NK-92 treated with Interleukin-12 subunit alpha and Interleukin-12 subunit beta, amount 100 ng/mL, for 24 hours (cell line): ENCODE measurements around the gene ZFAND6.
"Not testable (repeated sequence)": the region's sequence is repeated elsewhere in the genome, so short reads cannot be mapped to it uniquely, and the experiment has no call there.

Experiments used
- DNase-seq: peaks from one replicate; lab custom pipeline; 2025; lab: John Stamatoyannopoulos, UW

Gene ZFAND6

DNA sequence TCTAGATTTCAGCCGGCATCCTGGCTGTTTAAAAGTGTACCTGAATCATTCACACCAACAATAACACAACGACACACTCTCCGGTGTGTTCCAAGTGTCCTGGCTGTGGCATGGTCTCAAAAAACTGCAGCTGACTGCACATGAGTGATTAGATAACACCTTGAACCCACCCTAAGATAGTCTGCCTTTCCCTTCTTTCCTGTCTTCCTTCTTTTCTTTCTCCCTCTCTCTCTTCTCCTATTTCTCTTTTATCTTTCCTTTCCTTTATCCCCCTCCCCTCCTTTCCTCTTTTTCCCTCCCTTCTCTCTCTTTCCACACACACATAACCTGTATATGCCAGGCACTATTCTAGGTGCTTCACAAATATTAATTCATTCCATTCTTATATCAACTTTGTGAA lies 92.1 kb downstream of the ZFAND6 start:
- DNase-seq, result no peak

DNA sequence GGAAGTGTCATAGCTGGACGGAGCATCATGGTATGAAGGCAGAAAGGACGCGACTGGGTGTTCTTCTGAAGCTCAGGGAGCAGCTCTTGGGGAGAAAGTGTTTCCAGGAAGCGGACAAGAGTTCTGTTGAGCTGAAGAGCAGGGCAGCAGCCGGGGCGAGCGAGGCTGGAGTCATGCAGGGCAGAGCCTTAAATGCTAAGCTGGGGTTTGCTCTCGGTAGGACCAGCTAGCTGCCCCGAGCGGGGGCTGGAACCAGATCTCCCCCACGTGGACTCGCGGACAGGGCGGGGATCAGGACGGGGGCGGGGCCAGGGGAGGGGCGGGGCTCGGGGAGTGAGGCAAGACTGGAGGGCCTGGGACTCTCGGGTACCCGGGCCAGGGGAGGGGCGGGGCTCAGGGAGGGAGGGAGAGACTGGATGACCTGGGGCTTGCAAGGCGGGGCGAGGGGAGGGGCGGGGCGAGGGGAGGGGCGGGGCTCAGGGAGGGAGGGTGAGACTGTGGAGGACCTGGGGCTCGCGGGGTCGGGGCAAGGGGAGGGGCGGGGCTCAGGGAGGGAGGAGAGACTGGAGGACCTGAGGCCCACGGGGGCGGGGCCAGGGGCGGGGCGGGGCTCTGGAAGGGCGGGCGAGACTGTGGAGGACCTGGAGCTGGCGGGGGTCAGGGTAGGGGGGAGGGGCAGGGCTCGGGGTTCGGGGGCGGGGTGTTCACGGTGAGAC lies 92.9 kb downstream of the ZFAND6 start:
- peak; percentile 98 for DNase-seq

DNA sequence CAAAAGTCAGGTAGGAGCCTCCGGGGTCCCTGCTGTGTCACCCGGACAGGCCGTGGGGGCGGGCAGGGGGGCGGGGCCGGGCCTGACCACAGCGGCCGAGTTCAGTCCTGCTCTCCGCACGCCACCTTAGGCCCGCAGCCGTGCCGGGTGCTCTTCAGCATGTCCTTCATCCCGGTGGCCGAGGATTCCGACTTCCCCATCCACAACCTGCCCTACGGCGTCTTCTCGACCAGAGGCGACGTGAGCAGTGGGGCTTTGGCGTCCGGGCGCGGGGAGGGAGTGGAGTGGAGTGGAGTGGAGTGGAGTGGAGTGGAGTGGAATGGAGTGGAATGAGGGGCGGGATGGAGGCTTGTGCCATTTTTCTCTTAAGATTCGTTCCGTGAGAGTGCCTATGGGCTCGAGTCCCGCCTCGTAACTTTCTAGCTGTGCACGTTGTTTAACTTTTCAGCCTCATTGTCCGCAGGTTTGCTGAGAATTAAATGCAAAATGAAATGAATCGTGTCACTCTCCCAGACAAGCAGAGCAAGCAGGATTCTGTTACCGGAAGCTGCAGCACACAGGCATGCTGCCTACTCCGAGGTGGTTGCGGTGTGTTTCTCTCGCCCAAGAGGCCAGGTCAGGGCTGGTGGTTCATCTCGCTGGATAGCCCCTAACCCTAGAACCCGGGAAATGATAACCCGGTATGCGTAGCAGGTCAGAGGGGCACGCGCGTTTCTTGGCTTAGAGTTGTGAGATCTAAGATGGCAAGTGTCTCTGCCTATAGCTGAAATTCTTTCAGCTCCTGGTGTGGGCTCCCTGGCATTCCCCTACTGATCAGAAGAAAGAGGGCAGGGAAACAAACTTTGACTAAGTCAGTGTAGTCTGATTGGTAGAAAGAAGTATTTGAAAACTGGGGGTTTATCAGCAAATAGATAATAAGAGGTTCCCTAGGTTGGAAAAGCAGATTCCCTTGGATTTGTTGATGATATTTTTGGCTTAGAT lies 93.7 kb downstream of the ZFAND6 start, which contains the start of gene FAH:
Gene FAH (plus strand): TSS at position 104 of the 981 bp plus-strand sequence. CDS start 56 bp downstream, at position 160.
- DNase-seq, result peak; percentile 60

DNA sequence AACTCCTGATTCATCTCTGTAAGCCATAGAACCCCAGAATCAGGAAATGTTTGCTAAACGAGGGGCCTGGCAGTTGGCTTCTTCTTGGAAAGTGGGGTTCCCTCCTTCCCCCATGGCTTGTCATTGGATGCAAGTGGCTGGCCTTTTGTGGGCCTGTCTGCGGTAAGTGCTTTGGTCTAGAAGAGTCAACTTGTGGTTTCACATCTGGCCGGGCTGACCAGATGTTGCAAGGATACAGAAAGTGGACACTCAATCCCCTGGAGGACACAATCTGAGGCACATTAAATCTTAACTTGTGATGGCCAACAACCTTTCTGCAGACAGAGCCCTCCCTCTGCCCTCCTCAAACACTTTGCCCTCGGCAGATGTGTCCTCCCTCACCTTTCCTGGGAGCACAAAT lies 94.4 kb downstream of the ZFAND6 start:
- DNase-seq, result no peak

DNA sequence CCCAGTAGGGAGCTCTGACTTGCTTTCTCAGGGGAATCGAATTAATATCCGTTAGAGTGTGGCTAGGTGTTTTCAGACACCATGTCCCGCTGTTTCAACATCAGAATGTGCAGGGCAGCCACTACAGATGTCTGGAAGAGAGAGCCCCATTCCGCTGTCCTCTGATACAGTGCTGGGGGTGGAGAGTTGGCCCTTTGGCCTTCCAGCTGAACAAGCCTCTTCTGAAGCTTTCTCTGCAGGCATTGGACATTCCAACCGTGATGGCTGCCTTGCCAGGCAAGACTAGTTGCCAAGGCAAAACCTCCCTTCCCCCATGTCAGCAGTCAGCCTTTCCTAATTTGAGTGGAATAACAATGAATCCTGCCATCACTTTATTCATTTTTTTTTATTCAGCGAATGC lies 94.9 kb downstream of the ZFAND6 start:
- DNase-seq, result no peak

DNA sequence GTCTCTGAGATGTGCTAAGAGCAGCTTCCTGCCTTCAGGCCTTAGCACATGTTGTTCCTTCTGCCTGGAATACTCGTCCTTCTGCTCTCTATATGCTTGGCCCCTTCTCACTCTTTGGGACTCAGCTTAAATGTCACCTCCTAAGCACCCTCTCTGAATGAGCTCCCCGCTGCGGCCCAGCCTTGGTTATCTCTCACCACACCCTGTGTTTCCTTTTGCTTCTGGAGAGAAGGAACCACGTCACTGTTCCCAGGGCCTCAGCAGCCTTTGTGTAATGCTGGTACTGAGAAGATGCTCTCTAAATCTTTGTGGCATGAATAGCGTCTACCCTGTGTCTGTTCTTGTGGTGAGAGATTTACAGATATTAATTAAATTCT lies 95.5 kb downstream of the ZFAND6 start:
- no peak for DNase-seq

DNA sequence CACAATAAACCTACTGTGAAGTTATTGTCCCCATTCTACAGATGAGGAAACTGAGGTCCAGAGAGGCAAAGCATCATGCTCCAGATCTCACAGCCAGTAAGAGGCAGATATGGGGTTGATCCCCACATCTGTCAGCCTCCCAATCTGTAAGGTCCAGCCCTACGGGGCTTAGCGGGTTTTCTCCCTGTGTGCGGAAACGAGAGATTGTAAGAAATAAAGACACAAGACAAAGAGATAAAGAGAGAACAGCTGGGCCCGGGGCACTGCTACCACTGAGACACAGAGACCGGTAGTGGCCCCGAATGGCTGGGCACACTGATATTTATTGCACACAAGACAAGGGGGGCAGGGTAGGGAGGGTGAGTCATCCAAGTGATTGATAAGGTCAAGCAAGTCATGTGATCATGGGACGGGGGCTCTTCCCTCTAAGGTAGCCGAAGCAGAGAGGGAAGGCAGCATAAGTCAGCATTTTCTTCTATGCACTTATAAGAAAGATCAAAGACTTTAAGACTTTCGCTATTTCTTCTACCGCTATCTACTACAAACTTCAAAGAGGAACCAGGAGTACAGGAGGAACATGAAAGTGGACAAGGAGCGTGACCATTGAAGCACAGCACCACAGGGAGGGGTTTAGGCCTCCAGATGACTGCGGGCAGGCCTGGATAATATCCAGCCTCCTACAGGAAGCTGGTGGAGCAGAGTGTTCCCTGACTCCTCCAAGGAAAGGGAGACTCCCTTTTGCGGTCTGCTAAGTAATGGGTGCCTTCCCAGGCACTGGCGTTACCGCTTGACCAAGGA lies 96.1 kb downstream of the ZFAND6 start:
- DNase-seq, result not testable (repeated sequence)

DNA sequence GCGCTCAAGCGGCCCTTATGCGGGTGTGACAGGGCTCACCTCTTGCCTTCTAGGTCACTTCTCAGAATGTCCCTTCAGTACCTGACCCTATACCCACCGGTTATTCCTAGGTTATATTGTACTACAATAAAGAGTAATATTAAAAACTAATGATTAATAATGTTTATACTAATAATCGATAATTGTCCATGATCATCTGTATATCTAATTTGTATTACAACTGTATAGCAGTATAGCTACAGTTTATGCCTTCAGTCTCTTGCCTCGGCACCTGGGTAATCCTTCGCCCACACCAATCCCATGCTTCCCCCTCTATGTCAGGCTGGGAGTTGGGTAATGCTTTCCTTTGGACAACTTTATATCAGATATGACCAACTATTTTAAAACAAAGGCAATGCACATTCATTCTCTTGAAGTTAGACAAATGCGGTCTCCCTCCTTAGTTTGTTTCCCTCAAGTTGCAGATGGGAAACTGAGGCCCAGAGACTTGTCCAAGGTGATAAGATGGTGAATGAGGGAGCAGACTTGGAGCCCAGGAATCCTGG lies 96.8 kb downstream of the ZFAND6 start:
- no peak for DNase-seq

DNA sequence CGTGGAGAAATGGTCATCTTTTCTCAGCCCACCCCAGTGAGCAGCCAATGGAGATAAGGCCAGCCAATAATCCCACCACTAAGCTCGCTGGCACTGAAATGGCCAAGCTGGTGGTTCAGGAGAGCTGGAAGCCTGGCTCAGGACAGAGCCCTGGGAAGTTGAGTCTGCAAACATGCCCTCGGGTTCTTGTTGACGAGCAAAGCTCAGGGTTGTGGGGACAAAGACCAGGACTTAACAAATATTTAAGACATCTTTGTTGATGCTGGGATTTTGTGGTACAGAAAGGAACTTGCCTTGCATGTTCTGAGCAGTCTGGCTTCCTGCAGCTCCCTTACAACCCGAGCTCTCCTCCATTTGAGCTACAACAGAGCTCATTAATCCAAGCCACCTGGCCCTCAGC lies 97.7 kb downstream of the ZFAND6 start:
- no peak for DNase-seq

DNA sequence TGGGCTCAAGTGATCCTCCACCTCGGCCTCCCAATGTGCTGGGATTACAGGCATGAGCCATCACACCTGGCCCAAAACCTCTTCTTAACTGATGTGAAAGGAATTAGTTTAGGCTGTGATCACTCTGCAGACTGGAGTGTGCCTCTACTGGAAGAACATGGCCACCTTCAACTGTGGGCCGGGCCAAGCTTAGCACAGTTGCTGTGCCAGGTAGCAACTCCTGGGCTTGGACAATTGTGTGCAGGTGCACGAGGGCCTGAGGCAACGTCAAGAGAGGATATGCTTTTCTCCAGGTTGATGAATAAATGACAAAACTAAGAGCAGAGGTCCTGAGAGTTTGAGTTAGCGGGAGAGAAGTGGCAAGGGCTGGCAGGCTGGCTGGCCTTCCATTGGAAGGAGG lies 99.8 kb downstream of the ZFAND6 start:
- no peak for DNase-seq

DNA sequence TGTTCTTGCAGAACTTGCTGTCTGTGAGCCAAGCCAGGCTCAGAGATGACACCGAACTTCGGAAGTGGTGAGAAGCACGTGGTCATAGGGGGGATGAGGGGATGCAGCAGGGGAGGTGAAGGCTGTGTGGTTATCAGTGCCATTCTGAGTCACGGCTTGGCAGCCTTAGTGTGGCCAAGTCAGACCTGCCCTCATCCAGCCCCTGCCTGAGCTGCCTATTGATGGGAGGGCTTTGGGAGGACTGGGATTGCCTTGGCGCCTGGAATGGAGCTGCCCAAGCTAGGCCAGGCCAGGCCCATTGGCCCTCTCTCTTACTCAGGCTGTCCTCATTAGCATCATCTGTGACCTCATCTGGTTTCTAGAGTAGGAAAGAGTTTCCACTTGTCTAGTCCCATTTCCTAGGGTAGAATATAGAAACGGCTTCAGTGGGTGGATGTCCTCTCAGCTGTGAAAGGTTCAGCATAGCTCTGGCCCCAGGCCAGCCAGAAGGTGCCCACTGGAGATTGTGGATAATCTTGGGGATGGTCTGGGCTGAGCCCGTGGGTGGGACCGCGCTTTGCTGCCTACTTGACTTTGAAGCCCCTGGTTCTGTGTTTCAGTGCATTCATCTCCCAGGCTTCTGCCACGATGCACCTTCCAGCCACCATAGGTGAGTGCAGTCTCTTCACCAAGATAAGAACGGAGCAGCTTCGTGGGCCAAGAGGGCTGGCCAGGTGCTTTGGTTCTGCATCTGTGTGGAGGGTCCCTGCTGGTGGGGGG lies 100.5 kb downstream of the ZFAND6 start:
- peak; percentile 85 for DNase-seq

DNA sequence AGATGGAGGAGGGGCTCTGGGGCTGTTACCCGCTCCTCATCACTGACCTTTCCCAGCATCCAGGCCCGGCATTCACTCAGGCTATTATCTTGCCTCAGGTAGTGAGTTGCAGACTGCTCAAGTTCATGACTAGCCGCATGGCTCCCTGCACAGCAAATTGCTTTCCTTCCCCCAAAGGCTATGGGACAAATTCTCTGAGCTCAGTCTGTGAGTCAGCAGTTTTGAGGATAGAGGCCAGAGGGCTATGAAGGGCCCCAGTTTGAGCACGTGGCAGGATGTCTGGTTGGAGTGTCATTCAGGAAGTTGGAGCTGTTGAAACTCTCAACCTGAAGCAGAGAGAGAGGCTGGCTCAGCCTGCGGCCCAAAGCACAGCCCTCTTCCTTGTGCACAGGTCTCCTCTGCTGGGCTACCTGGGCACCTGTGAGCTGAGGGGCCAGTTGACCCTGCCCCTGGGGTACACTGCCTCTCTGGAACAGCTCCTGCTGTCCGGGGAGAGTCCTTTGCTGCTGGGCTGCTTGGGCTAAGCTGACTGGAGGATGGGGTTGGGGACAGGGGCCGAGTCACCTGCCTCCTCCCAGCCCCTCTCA lies 101.2 kb downstream of the ZFAND6 start:
- peak; percentile 82 for DNase-seq

DNA sequence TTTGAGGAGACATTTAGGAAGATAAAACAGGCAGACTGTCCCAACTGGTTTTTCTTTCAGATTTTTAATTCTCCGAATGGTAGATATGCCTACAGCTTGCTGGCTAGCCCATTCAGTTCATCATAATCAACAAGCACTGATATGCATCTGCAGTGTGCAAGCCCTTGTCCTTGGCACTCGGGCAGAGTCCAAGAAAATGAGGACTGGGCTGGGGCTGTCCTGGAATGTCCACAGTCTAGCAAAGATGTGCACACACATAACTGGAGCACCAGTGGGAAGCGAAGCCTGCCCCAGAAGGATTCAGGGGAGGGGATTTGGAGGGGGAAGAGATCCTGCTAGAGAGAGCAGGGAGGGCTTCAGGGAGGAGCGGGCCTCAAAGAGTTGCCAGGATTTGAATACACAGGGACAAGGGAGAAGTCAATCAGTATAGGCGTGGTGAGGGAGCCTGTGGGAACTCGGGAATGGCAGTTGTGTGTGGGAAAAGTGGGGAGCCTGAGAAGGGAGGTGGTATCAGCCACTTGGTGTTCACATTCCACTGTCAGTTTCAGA lies 102.1 kb downstream of the ZFAND6 start:
- no peak for DNase-seq

DNA sequence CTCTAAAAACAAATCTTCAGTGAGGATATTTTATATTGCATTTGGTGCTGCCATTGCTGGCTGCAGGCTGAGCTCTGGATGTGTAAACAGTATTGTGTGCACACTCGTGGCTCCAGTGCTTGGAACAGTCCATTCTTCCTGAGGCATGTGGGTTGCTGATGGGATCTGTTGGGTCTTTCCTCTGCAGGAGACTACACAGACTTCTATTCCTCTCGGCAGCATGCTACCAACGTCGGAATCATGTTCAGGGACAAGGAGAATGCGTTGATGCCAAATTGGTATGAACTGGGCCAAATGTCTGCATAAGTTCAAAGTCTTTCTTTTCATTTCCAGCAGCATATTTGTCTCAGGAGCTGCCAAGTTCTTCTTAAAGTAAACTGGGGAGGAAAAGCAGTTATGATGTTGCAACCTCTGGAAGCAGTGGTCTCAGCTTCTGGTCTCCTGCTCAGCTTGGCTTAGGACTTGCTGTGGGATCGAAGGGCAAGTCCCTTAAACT lies 102.6 kb downstream of the ZFAND6 start:
- no peak for DNase-seq

DNA sequence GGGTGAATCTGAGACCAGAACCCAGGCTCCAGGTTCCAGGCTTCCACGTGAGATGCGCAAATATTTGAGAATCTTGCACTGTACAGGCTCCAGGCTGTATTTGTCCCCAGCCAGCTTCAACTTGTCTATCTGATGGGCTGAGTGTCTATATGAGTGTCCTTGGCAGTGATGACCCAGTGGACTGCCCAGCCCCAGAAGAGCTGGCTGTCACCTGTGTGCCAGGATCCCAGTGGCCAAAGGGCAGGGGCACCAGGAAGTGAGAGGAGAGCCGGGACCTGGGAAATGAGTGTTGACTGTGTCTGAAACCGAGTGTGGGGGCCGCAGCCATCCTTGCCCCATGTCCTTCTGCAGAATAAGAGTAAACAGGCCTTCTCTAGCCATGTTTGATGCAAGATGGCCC lies 103.7 kb downstream of the ZFAND6 start:
- no peak for DNase-seq

DNA sequence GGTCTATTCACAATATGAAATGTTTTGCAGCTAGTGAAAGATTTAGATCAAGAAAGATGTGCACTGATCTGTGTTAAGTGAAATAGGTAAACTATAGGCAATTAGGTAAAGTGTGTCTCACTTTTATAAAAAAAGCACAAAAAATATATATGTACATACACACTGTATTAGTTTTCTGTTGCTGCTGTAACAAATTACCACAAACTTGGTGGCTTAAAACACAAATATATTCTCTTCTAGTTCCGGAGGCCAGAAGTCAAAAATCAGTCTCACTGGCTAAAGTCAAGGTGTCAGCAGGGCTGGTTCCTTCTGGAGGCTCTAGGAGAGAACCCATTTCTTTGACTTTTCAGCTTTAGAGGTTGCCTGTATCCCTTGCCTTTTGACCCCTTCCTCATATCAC lies 104.4 kb downstream of the ZFAND6 start:
- no peak for DNase-seq

DNA sequence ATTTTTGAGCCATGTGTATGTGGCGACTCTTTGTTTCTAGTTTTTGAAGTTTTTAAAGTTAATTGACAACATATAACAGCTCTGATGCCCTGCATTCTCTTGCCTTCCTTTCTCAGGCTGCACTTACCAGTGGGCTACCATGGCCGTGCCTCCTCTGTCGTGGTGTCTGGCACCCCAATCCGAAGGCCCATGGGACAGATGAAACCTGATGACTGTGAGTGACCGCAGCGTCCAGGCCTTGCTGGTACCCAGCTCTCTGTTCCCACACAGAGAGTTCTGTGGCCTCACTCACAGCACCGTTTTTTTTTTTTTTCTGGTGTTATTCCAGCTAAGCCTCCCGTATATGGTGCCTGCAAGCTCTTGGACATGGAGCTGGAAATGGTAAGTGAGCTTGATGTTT lies 108.5 kb downstream of the ZFAND6 start:
- DNase-seq, result no peak

DNA sequence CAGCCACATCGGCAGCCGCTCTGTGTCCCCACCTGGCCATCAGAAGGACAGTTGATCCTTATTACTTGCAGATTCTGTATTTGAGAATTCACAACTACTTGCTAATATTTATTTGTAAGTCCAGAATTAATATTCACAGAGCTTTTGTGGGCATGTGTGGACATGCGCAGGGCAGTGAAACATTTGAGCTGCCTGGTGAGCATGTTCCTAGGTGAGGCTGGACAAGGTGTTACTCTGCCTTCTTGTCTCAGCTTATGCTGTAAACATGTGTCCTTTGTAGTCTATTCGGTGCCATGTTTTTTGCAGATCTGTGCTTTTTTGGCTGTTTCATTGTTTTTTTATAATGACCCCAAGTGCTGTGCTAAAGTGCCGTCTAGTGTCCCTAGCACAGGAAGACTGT lies 108.9 kb downstream of the ZFAND6 start:
- no peak for DNase-seq

DNA sequence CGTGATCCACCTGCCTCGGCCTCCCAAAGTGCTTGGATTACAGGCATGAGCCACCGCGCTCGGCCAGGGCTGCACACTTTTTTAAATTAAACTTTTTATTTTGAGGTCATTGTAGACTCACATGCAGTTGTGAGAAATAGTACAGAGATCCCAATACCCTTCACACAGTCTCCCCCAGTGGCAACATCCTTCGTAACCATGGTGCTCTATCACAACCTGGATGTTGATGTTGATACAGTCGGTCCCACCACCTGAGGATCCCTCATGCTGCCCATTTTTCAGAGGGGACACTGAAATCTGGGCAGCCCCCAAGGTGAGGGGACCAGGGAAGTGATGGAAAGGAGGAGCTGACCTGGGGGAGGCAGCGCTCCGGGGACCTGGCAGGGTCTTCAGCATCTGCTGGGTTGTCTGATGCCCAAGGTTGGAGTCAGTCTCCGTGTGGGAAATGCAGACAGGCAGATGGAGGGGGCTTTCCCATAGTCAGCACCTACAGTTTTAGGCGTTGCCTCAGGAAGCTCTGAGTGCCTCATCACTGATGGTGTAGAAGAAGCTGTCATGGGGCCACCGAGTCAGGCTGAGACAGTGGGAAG lies 110.4 kb downstream of the ZFAND6 start:
- DNase-seq, result no peak

DNA sequence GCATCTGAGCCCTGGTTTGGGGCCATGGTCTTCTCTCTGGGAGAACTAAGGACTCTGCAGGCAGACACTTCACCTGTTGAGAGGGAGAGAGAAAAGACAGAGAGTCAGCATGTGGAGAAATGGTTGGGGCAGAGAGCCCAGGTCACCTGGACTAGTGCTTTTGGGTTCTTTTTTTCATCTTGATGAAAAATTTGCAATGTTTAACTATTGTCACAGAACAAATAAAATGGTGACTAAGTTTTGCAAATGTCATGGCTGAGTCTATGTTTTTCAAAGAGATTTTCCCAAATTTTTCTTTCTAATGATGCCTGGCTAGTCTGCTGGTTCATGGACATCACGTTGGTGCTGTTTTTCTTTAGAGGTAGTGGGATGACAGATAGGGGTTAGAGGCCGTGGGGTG lies 111.1 kb downstream of the ZFAND6 start:
- no peak for DNase-seq
